HCT116 (cell line): ENCODE data around the gene USP46. TPM values are rescaled to one million over a fixed set of nuclear protein-coding genes. Genes with fewer than 3 reads are reported as not detected.

Experiments used
- ATAC-seq: fragments of 200-7000 bp; cut with Tn5 transposase; 2 replicates; pipeline ENCODE4 v1.9.1; 2020; ENCODE audit warnings: mild to moderate bottlenecking, moderate library complexity
- BruUV-seq: library from RNA; stranded (reverse); fragments of 400-500 nt; replicated peaks from 2 replicates; lab custom pipeline; 2021; lab: Mats Ljungman, UMichigan
- CTCF ChIA-PET: fragments of 300-600 bp; sonication (Branson Sonifier 250); formaldehyde crosslinking; loops from one replicate; lab custom pipeline; 2021; ENCODE audit warnings: antibody characterized with exemption; lab: Charles Lee
- POLR2A ChIA-PET: fragments of 300-600, 350-600 bp; sonication (Branson Sonifier 250); formaldehyde crosslinking; loops from one replicate; lab custom pipeline; 2021; ENCODE audit warnings: antibody characterized with exemption; lab: Charles Lee
- RAD21 ChIA-PET, 2 experiments: fragments of 300-600 bp; sonication (Branson Sonifier 250); formaldehyde crosslinking; loops; one replicate each; lab custom pipeline; 2023; ENCODE audit warnings: low total read pairs in 2 of 2; ENCODE audit not compliant: uncharacterized antibody in 2 of 2, unreplicated experiment in 2 of 2, low non-redundant PET in 1 of 2; lab: Charles Lee
- DNase-seq: peaks from one replicate; pipeline ENCODE4 v3.0.0-alpha.2; 2010; ENCODE audit warnings: low read depth, low spot score
- H2AFZ ChIP-seq: fragments of 200-600 bp; shearing (Covaris generic), sonication (generic); 2 replicates; pipeline ENCODE4 v1.6.1; 2017; ENCODE audit warnings: low read depth, mixed run types, mixed read lengths, antibody characterized with exemption, low read length; ENCODE audit not compliant: poor library complexity, severe bottlenecking
- H3K27ac ChIP-seq: 2 replicates; pipeline ENCODE4 v1.5.1; 2012; ENCODE audit warnings: low read depth, low read length
- H3K27me3 ChIP-seq: fragments of 200-600 bp; sonication (generic); 2 replicates; pipeline ENCODE4 v1.6.1; 2016; ENCODE audit warnings: mixed run types, low read length, mixed read lengths; ENCODE audit not compliant: insufficient read depth
- H3K36me3 ChIP-seq, 2 experiments: fragments of 200-500 bp in 1 of 2; fragments of 200-600 bp in 1 of 2; sonication (Bioruptor generic) in 1 of 2; sonication (generic) in 1 of 2; 2 replicates each; pipeline versions ENCODE4 v1.5.1 to v1.6.1; 2014 to 2016; ENCODE audit warnings: low read length in 2 of 2, inconsistent platforms in 1 of 2, mixed read lengths in 1 of 2, mixed run types in 1 of 2; ENCODE audit not compliant: insufficient read depth in 2 of 2, control insufficient read depth in 1 of 2
- H3K4me1 ChIP-seq, 2 experiments: fragments of 200-600 bp in 1 of 2; sonication (generic) in 1 of 2; 2 replicates each; pipeline versions ENCODE4 v1.5.1 to v1.6.1; 2012 to 2017; ENCODE audit warnings: low read length in 2 of 2, inconsistent platforms in 1 of 2, mild to moderate bottlenecking in 1 of 2, mixed read lengths in 1 of 2, mixed run types in 1 of 2, moderate library complexity in 1 of 2; ENCODE audit not compliant: insufficient read depth in 2 of 2, control insufficient read depth in 1 of 2
- H3K4me2 ChIP-seq: fragments of 200-600 bp; sonication (generic); 2 replicates; pipeline ENCODE4 v1.6.1; 2017; ENCODE audit warnings: mixed run types, low read length, mixed read lengths
- H3K4me3 ChIP-seq, 2 experiments: fragments of 200-600 bp in 1 of 2; sonication (generic) in 1 of 2; replicated peaks in 1 of 2; 2 replicates each; pipeline ENCODE4 v1.5.1; 2011 to 2016; ENCODE audit warnings: low read length in 2 of 2, control low read depth in 1 of 2, low read depth in 1 of 2, mild to moderate bottlenecking in 1 of 2, mixed read lengths in 1 of 2, mixed run types in 1 of 2
- H3K79me2 ChIP-seq: fragments of 200-600 bp; sonication (generic); 2 replicates; pipeline ENCODE4 v1.6.1; 2017; ENCODE audit warnings: mild to moderate bottlenecking, mixed run types, low read length, moderate library complexity, mixed read lengths; ENCODE audit not compliant: insufficient read depth
- H3K9ac ChIP-seq: fragments of 200-600 bp; sonication (generic); 2 replicates; pipeline ENCODE4 v1.6.1; 2016; ENCODE audit warnings: low read length, mixed read lengths
- H3K9me2 ChIP-seq: fragments of 200-600 bp; sonication (generic), shearing (Covaris generic); 2 replicates; pipeline ENCODE4 v1.6.1; 2017; ENCODE audit warnings: mixed run types, mild to moderate bottlenecking, moderate library complexity; ENCODE audit not compliant: insufficient read depth
- H3K9me3 ChIP-seq, 2 experiments: fragments of 200-500 bp in 1 of 2; fragments of 200-600 bp in 1 of 2; sonication (Bioruptor generic) in 1 of 2; sonication (generic) in 1 of 2; 2 replicates each; pipeline ENCODE4 v1.6.1; 2014 to 2017; ENCODE audit warnings: low read length in 2 of 2, mixed read lengths in 2 of 2, inconsistent platforms in 1 of 2, low read depth in 1 of 2, mild to moderate bottlenecking in 1 of 2, mixed run types in 1 of 2, moderate library complexity in 1 of 2; ENCODE audit not compliant: control insufficient read depth in 1 of 2, insufficient read depth in 1 of 2
- H4K20me1 ChIP-seq: fragments of 200-600 bp; sonication (generic), shearing (Covaris generic); 2 replicates; pipeline ENCODE4 v1.6.1; 2017; ENCODE audit warnings: mixed run types, mild to moderate bottlenecking, moderate library complexity; ENCODE audit not compliant: insufficient read depth
- CBX3 ChIP-seq: IDR thresholded peaks from 2 replicates; pipeline ENCODE4 v1.6.1; 2012; ENCODE audit warnings: low read depth
- EGR1 ChIP-seq: IDR thresholded peaks from 2 replicates; pipeline ENCODE4 v1.6.1; 2012; ENCODE audit warnings: low read depth
- EZH2phosphoT487 ChIP-seq: fragments of 200-600 bp; IDR thresholded peaks from 2 replicates; pipeline ENCODE4 v1.6.1; 2018; ENCODE audit warnings: antibody characterized with exemption, borderline replicate concordance
- JUND ChIP-seq: IDR thresholded peaks from 2 replicates; pipeline ENCODE4 v1.6.1; 2012
- POLR2A ChIP-seq: IDR thresholded peaks from 2 replicates; pipeline ENCODE4 v1.7.0; 2011; ENCODE audit warnings: borderline replicate concordance; ENCODE audit not compliant: insufficient read depth, insufficient read length; ENCODE audit errors: extremely low read depth
- SIN3A ChIP-seq: IDR thresholded peaks from 2 replicates; pipeline ENCODE4 v1.6.1; 2012; ENCODE audit warnings: low read depth
- SP1 ChIP-seq: IDR thresholded peaks from 2 replicates; pipeline ENCODE4 v1.6.1; 2012; ENCODE audit warnings: low read depth
- YY1 ChIP-seq: IDR thresholded peaks from 2 replicates; pipeline ENCODE4 v1.6.1; 2011; ENCODE audit warnings: low read length, low read depth, moderate library complexity, mild to moderate bottlenecking; ENCODE audit not compliant: insufficient replicate concordance; ENCODE audit errors: extremely low read depth
- intact Hi-C: fragments of 100-400 bp; cut with micrococcal nuclease; formaldehyde crosslinking; loops from 2 replicates; pipeline ENCODE4 v1.10.0; 2022
- total RNA-seq: library from RNA; stranded (reverse); gene quantifications from one replicate; pipeline ENCODE4 v1.2.1, GENCODE V29; 2021; ENCODE audit not compliant: unreplicated experiment
- TF ChIP-seq, protein P1 (sequence below): IDR thresholded peaks from 2 replicates; pipeline ENCODE4 v1.6.1; 2011; ENCODE audit warnings: mild to moderate bottlenecking, low read length, moderate library complexity; ENCODE audit not compliant: insufficient replicate concordance; ENCODE audit errors: extremely low read depth
- TF ChIP-seq, protein P2 (sequence below): IDR thresholded peaks from 2 replicates; pipeline ENCODE4 v1.6.1; 2012
- TF ChIP-seq, protein P3 (sequence below), 3 experiments: fragments of 200-600 bp in 1 of 3; sonication (generic) in 1 of 3; IDR thresholded peaks in 2 of 3; conservative IDR thresholded peaks in 1 of 3; 2 replicates each; pipeline ENCODE4 v1.5.1; 2012 to 2017; ENCODE audit warnings: low read depth in 2 of 3, low read length in 2 of 3, antibody characterized with exemption in 1 of 3, borderline replicate concordance in 1 of 3, control low read depth in 1 of 3, mild to moderate bottlenecking in 1 of 3, mixed read lengths in 1 of 3, mixed run types in 1 of 3, moderate library complexity in 1 of 3; ENCODE audit not compliant: insufficient read depth in 1 of 3
- TF ChIP-seq, protein P4 (sequence below): IDR thresholded peaks from 2 replicates; pipeline ENCODE4 v1.6.1; 2012; ENCODE audit warnings: low read depth

Gene USP46
- total RNA-seq, 1 experiment from 2014 or later = 36.6 TPM

DNA sequence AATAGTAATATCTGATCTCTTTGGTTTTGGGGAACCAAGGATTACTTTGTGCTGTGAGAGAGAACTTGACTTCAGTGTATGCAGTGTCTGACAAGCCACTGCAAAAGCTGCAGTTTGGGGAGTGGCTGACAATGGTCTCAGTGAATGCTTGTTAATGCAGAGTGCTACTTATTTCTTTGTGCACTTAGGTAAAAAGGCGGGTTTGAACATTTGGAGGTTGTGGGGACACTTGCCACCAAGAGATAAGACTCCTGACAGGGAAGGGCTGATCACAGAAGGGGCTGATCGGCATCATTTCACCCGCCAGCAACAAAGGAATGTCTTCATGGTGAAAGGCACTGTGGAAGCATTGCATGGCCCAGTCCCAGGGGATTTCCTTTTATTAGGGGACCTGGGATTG lies 28.6 kb upstream of the USP46 start:
- Histone ChIP-seq H3K4me2 (no peak overlapping the region), H3K9ac (no peak overlapping the region), H3K4me3 (no peak overlapping the region), H3K27me3 (no peaks in the 10 kb centered on the region), H3K36me3 (no peaks in the 10 kb centered on the region), H4K20me1 (no peaks in the 10 kb centered on the region), H3K4me1 (no peaks in the 10 kb centered on the region), H3K79me2 (no peaks in the 10 kb centered on the region), H3K27ac (no peak overlapping the region)
- CTCF ChIA-PET = no interaction called here
- no TSS peak for BruUV-seq
- intact Hi-C loops = no loop called here
- no peak for ATAC-seq
- no peak for TF ChIP-seq SIN3A
- TF ChIP-seq JUND = no peak
- no peak for TF ChIP-seq CBX3
- TF ChIP-seq POLR2A = no peak
- TF ChIP-seq, protein P1, sequence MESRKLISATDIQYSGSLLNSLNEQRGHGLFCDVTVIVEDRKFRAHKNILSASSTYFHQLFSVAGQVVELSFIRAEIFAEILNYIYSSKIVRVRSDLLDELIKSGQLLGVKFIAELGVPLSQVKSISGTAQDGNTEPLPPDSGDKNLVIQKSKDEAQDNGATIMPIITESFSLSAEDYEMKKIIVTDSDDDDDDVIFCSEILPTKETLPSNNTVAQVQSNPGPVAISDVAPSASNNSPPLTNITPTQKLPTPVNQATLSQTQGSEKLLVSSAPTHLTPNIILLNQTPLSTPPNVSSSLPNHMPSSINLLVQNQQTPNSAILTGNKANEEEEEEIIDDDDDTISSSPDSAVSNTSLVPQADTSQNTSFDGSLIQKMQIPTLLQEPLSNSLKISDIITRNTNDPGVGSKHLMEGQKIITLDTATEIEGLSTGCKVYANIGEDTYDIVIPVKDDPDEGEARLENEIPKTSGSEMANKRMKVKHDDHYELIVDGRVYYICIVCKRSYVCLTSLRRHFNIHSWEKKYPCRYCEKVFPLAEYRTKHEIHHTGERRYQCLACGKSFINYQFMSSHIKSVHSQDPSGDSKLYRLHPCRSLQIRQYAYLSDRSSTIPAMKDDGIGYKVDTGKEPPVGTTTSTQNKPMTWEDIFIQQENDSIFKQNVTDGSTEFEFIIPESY = no peak
- TF ChIP-seq, protein P2, sequence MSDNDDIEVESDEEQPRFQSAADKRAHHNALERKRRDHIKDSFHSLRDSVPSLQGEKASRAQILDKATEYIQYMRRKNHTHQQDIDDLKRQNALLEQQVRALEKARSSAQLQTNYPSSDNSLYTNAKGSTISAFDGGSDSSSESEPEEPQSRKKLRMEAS = no peak
- no peak for TF ChIP-seq EGR1
- no peak for TF ChIP-seq EZH2phosphoT487
- TF ChIP-seq, protein P3, sequence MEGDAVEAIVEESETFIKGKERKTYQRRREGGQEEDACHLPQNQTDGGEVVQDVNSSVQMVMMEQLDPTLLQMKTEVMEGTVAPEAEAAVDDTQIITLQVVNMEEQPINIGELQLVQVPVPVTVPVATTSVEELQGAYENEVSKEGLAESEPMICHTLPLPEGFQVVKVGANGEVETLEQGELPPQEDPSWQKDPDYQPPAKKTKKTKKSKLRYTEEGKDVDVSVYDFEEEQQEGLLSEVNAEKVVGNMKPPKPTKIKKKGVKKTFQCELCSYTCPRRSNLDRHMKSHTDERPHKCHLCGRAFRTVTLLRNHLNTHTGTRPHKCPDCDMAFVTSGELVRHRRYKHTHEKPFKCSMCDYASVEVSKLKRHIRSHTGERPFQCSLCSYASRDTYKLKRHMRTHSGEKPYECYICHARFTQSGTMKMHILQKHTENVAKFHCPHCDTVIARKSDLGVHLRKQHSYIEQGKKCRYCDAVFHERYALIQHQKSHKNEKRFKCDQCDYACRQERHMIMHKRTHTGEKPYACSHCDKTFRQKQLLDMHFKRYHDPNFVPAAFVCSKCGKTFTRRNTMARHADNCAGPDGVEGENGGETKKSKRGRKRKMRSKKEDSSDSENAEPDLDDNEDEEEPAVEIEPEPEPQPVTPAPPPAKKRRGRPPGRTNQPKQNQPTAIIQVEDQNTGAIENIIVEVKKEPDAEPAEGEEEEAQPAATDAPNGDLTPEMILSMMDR (IDR thresholded peaks at IDR 0.05 in 2 of 3, conservative IDR thresholded peaks at IDR 0.05 in 1 of 3; ENCODE audit: borderline replicate concordance in 1 of 3, insufficient read depth in 1 of 3, low read depth in 2 of 3, low read length in 2 of 3) = no peak
- TF ChIP-seq SP1 = no peak
- TF ChIP-seq YY1 = no peak
- TF ChIP-seq, protein P4, sequence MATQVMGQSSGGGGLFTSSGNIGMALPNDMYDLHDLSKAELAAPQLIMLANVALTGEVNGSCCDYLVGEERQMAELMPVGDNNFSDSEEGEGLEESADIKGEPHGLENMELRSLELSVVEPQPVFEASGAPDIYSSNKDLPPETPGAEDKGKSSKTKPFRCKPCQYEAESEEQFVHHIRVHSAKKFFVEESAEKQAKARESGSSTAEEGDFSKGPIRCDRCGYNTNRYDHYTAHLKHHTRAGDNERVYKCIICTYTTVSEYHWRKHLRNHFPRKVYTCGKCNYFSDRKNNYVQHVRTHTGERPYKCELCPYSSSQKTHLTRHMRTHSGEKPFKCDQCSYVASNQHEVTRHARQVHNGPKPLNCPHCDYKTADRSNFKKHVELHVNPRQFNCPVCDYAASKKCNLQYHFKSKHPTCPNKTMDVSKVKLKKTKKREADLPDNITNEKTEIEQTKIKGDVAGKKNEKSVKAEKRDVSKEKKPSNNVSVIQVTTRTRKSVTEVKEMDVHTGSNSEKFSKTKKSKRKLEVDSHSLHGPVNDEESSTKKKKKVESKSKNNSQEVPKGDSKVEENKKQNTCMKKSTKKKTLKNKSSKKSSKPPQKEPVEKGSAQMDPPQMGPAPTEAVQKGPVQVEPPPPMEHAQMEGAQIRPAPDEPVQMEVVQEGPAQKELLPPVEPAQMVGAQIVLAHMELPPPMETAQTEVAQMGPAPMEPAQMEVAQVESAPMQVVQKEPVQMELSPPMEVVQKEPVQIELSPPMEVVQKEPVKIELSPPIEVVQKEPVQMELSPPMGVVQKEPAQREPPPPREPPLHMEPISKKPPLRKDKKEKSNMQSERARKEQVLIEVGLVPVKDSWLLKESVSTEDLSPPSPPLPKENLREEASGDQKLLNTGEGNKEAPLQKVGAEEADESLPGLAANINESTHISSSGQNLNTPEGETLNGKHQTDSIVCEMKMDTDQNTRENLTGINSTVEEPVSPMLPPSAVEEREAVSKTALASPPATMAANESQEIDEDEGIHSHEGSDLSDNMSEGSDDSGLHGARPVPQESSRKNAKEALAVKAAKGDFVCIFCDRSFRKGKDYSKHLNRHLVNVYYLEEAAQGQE = no peak
- TF ChIP-seq, all 23 proteins: peak for 0
- no peak for DNase-seq
- ChIA-PET POLR2A (no interaction called here), RAD21 (no interaction called here)
- Histone ChIP-seq H3K9me3 (no peaks in the 10 kb centered on the region), H3K9me2 (no peaks in the 10 kb centered on the region), H2AFZ (no peak overlapping the region)
